B cell (primary cell): ENCODE results near the gene CDK5RAP1. TPM values are rescaled to one million over a fixed set of nuclear protein-coding genes. Genes with fewer than 3 reads are reported as not detected.
"Not testable (repeated sequence)": the region's sequence is repeated elsewhere in the genome, so short reads cannot be mapped to it uniquely, and the experiment has no call there.

Experiments
- ATAC-seq: fragments of 200-7000 bp; cut with Tn5 transposase; one replicate; pipeline ENCODE4 v1.10.0; 2021; ENCODE audit warnings: low read depth, mild to moderate bottlenecking, moderate number of reproducible peaks, moderate library complexity
- CTCF ChIA-PET: fragments of 350-600 bp; sonication (Branson Sonifier 250); formaldehyde crosslinking; loops from one replicate; lab custom pipeline; 2021; ENCODE audit warnings: antibody characterized with exemption, inconsistent platforms; lab: Charles Lee
- POLR2A ChIA-PET: fragments of 350-600 bp; sonication (Branson Sonifier 250); formaldehyde crosslinking; loops from one replicate; lab custom pipeline; 2021; ENCODE audit warnings: antibody characterized with exemption; lab: Charles Lee
- DNase-seq: peaks from one replicate; pipeline ENCODE4 v3.0.0; 2013
- H2AFZ ChIP-seq: 2 replicates; pipeline ENCODE4 v1.6.1; 2012; ENCODE audit warnings: mild to moderate bottlenecking, low read depth, low read length; ENCODE audit not compliant: insufficient read depth, poor library complexity, severe bottlenecking
- H3K27ac ChIP-seq, 2 donors: 1 replicate in 1 of 2; 2 replicates in 1 of 2; pipeline ENCODE4 v1.5.1; 2012 to 2013; ENCODE audit warnings: low read length in 2 of 2, mild to moderate bottlenecking in 2 of 2, moderate library complexity in 1 of 2
- H3K27me3 ChIP-seq, 4 experiments: fragments of 200-600 bp in 1 of 4; sonication (generic) in 1 of 4; replicated peaks in 1 of 4; 1 replicate in 2 of 4; 2 replicates in 2 of 4; pipeline versions ENCODE4 v1.6.1 to v1.7.0; 2013 to 2016; ENCODE audit warnings: low read length in 3 of 4, mild to moderate bottlenecking in 2 of 4, mixed read lengths in 1 of 4, moderate library complexity in 1 of 4; ENCODE audit not compliant: insufficient read depth in 4 of 4, control insufficient read depth in 3 of 4; ENCODE audit errors: control extremely low read depth in 1 of 4
- H3K36me3 ChIP-seq, 2 experiments: replicated peaks in 1 of 2; 1 replicate in 1 of 2; 2 replicates in 1 of 2; pipeline versions ENCODE4 v1.6.1 to v1.7.1; 2013; ENCODE audit warnings: low read length in 1 of 2; ENCODE audit not compliant: insufficient read depth in 2 of 2, control insufficient read depth in 1 of 2; ENCODE audit errors: control extremely low read depth in 1 of 2, extremely low read depth in 1 of 2
- H3K4me1 ChIP-seq, 2 donors: fragments of 200-600 bp in 1 of 2; sonication (generic) in 1 of 2; 1 replicate in 1 of 2; 2 replicates in 1 of 2; pipeline versions ENCODE4 v1.5.1 to v1.6.1; 2013 to 2017; ENCODE audit warnings: low read length in 2 of 2; ENCODE audit not compliant: control insufficient read depth in 2 of 2, insufficient read depth in 2 of 2
- H3K4me2 ChIP-seq: replicated peaks from 2 replicates; pipeline ENCODE3; 2012; ENCODE audit warnings: mild to moderate bottlenecking, low read depth, low read length; ENCODE audit not compliant: poor library complexity, severe bottlenecking
- H3K4me3 ChIP-seq, 5 experiments: fragments of 200-600 bp in 1 of 5; sonication (generic) in 1 of 5; 1 replicate in 3 of 5; 2 replicates in 2 of 5; pipeline versions ENCODE4 v1.5.1 to v1.7.0; 2011 to 2016; ENCODE audit warnings: low read length in 4 of 5, mild to moderate bottlenecking in 4 of 5, low read depth in 2 of 5, control low read depth in 1 of 5, moderate library complexity in 1 of 5; ENCODE audit not compliant: insufficient read depth in 1 of 5; ENCODE audit errors: control extremely low read depth in 1 of 5, extremely low read depth in 1 of 5
- H3K79me2 ChIP-seq: fragments of 200-600 bp; sonication (generic); one replicate; pipeline ENCODE4 v1.6.0; 2016; ENCODE audit warnings: low read length; ENCODE audit not compliant: control insufficient read depth, insufficient read depth
- H3K9ac ChIP-seq: fragments of 200-600 bp; sonication (generic); 2 replicates; pipeline ENCODE4 v1.6.1; 2017; ENCODE audit warnings: mild to moderate bottlenecking, low read length, moderate library complexity
- H3K9me3 ChIP-seq, 3 donors: one replicate each; pipeline versions ENCODE4 v1.6.1 to v1.7.1; 2013; ENCODE audit warnings: low read length in 2 of 3; ENCODE audit not compliant: control insufficient read depth in 2 of 3, insufficient read depth in 1 of 3; ENCODE audit errors: control extremely low read depth in 1 of 3
- H4K20me1 ChIP-seq: 2 replicates; pipeline ENCODE4 v1.6.0; 2012; ENCODE audit warnings: mild to moderate bottlenecking, low read length; ENCODE audit not compliant: insufficient read depth, control insufficient read depth, poor library complexity, severe bottlenecking
- H3K27ac Mint-ChIP-seq: one replicate; pipeline ENCODE4 v1.8.0; 2021; ENCODE audit warnings: mixed read lengths
- H3K27me3 Mint-ChIP-seq: one replicate; pipeline ENCODE4 v1.8.0; 2021; ENCODE audit warnings: mixed read lengths
- H3K4me1 Mint-ChIP-seq: one replicate; pipeline ENCODE4 v1.8.0; 2021; ENCODE audit warnings: mixed read lengths
- H3K4me3 Mint-ChIP-seq: one replicate; pipeline ENCODE4 v1.8.0; 2021; ENCODE audit warnings: mixed read lengths
- H3K9me3 Mint-ChIP-seq: one replicate; pipeline ENCODE4 v1.8.0; 2022; ENCODE audit warnings: mixed read lengths; ENCODE audit not compliant: insufficient read depth
- EZH2 ChIP-seq: IDR thresholded peaks from 2 replicates; pipeline ENCODE4 v1.6.1; 2012; ENCODE audit warnings: borderline replicate concordance, low read depth, mild to moderate bottlenecking, moderate library complexity, low read length; ENCODE audit not compliant: insufficient read depth, poor library complexity, severe bottlenecking
- WGBS: methylation state at CpG from one replicate; pipeline ENCODE4 v1.1.5; 2013; ENCODE audit warnings: missing lambda C conversion rate; ENCODE audit not compliant: insufficient coverage; 5-methylcytosine and 5-hydroxymethylcytosine counted together
- intact Hi-C: fragments of 100-400 bp; cut with micrococcal nuclease; formaldehyde crosslinking; loops from one replicate; pipeline ENCODE4 v1.10.0; 2022
- polyA plus RNA-seq: library from polyadenylated mRNA; depleted of rRNA; stranded (reverse); fragments of >200 nt; gene quantifications from 2 replicates; pipeline ENCODE4 v1.2.3, GENCODE V29; 2012
- total RNA-seq, 2 donors: library from RNA; stranded (reverse); fragments of 120-200 nt in 1 of 2; gene quantifications; 1 replicate in 1 of 2; 2 replicates in 1 of 2; pipeline versions ENCODE4 v1.2.3 to v1.2.4, GENCODE V29; 2013 to 2022
- TF ChIP-seq, protein P1 (sequence below): fragments of 200-600 bp; IDR thresholded peaks from one replicate; pipeline ENCODE4 v1.8.0; 2022; ENCODE audit warnings: antibody characterized with exemption, mild to moderate bottlenecking

The CDK5RAP1 gene
- total and polyA plus RNA-seq, 2 donors (not counting 1 experiment from before 2014, with no cell fraction given): 50.4 to 60.5 TPM

DNA sequence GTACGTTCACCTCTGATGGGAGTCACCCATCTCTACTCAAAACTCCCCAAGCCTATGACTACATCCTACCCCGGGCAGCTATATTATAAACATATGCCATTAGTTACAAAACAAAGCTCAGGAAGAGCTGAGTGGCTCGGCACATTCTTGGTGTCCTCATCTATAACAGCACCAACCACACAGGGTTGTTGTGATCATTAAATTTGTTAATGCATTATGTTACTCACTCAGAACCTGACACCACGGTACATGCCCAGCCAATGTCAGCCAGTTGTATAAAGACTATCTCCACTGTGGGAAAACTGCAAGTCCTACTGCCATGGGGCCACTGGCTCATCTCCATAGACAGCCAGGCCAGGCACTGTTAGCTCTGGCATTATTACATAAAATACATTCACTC, 7.7 kb downstream of the CDK5RAP1 start:
- peaks cover 27% of the 10 kb centered on the region for H3K79me2 ChIP-seq
- POLR2A ChIA-PET: no interaction called here
- no peaks in the 10 kb centered on the region for H3K9me3 ChIP-seq
- no peak overlapping the region for H3K27ac ChIP-seq
- H3K4me3 ChIP-seq: no peak overlapping the region
- no peak for ATAC-seq
- H3K27me3 ChIP-seq: no peaks in the 10 kb centered on the region
- CTCF ChIA-PET: interaction anchor here (0.7 to 3.9 kb wide), 8 partner anchors 15 to 1310 kb away, joined by 3 to 26 read pairs (median 6); no protein-coding TSS in a partner anchor
- 88% methylated on average over 1 of the region's 4 CpGs for WGBS
- DNase-seq: no peak
- H3K9ac ChIP-seq: no peak overlapping the region
- H4K20me1 ChIP-seq: peaks cover 26% of the 10 kb centered on the region
- no peak for TF ChIP-seq EZH2
- TF ChIP-seq, protein P1, sequence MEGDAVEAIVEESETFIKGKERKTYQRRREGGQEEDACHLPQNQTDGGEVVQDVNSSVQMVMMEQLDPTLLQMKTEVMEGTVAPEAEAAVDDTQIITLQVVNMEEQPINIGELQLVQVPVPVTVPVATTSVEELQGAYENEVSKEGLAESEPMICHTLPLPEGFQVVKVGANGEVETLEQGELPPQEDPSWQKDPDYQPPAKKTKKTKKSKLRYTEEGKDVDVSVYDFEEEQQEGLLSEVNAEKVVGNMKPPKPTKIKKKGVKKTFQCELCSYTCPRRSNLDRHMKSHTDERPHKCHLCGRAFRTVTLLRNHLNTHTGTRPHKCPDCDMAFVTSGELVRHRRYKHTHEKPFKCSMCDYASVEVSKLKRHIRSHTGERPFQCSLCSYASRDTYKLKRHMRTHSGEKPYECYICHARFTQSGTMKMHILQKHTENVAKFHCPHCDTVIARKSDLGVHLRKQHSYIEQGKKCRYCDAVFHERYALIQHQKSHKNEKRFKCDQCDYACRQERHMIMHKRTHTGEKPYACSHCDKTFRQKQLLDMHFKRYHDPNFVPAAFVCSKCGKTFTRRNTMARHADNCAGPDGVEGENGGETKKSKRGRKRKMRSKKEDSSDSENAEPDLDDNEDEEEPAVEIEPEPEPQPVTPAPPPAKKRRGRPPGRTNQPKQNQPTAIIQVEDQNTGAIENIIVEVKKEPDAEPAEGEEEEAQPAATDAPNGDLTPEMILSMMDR: no peak
- peaks cover 24% of the 10 kb centered on the region for H3K4me1 Mint-ChIP-seq
- H3K9me3 Mint-ChIP-seq: no peaks in the 10 kb centered on the region
- no peaks in the 10 kb centered on the region for H3K4me1 ChIP-seq
- no peak overlapping the region for H3K4me3 Mint-ChIP-seq
- no peak overlapping the region for H2AFZ ChIP-seq
- peaks cover 2 to 56% of the 10 kb centered on the region in 2 experiments for H3K36me3 ChIP-seq
- H3K4me2 ChIP-seq: no peak overlapping the region
- no peak overlapping the region for H3K27ac Mint-ChIP-seq
- no peaks in the 10 kb centered on the region for H3K27me3 Mint-ChIP-seq
- intact Hi-C loops: loop anchor here (1.0 to 5.0 kb wide), 2 partner anchors 50 to 259 kb away; partner anchors contain the start of gene SNTA1

DNA sequence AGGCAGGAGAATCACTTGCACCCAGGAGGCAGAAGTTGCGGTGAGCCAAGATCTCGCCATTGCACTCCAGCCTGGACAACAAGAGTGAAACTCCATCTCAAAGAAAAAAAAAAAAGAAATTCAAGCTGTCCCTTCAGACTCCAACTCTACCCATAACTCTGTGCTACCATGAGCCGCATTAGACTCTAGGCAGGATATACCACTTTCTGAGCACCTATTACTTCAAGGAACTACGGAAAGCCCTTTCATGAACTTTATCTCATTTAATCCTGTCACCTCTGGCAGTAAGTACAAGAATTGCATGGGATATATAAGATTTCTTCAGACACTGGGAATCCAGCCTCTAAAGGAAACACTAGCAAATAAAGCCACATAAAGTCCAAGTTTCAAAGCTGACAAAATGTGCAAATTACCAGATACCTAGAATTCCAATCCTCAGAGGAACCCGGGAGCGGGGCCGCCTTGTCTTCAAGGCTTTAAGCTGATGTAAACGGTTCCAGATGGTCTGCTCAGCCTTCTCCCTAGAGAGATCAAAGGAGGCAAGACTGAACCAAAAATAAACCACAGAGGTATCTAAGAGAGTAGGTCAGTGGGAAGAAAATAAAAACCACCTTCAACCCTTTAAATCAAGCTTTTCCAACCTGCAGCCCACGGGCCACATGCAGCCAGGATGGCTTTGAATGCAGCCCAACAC, 9.4 kb downstream of the CDK5RAP1 start:
- Mint-ChIP-seq H3K4me1 (peaks cover 18% of the 10 kb centered on the region), H3K27ac (no peak overlapping the region), H3K9me3 (no peaks in the 10 kb centered on the region), H3K4me3 (no peak overlapping the region), H3K27me3 (no peaks in the 10 kb centered on the region)
- H3K9ac ChIP-seq: no peak overlapping the region
- H3K27ac ChIP-seq: no peak overlapping the region
- no peak overlapping the region for H3K4me3 ChIP-seq
- no peak for DNase-seq
- peaks cover 11% of the 10 kb centered on the region for H4K20me1 ChIP-seq
- H3K9me3 ChIP-seq: no peaks in the 10 kb centered on the region
- CTCF ChIA-PET: interaction anchor here (0.6 to 1.6 kb wide), 2 partner anchors 79 to 276 kb away, joined by 3 to 4 read pairs; no protein-coding TSS in a partner anchor
- H2AFZ ChIP-seq: no peak overlapping the region
- WGBS: 100% methylated on average over 1 of the region's 9 CpGs
- POLR2A ChIA-PET: no interaction called here
- H3K79me2 ChIP-seq: peaks cover 11% of the 10 kb centered on the region
- ATAC-seq: no peak
- no peak overlapping the region for H3K4me2 ChIP-seq
- no peaks in the 10 kb centered on the region for H3K27me3 ChIP-seq
- no peaks in the 10 kb centered on the region for H3K4me1 ChIP-seq
- H3K36me3 ChIP-seq: peaks cover 0 to 62% of the 10 kb centered on the region in 2 experiments
- intact Hi-C loops: loop anchor here (5.0 kb wide), 1 partner anchor 260 kb away; no protein-coding TSS in a partner anchor
- TF ChIP-seq, protein P1: no peak
- no peak for TF ChIP-seq EZH2

DNA sequence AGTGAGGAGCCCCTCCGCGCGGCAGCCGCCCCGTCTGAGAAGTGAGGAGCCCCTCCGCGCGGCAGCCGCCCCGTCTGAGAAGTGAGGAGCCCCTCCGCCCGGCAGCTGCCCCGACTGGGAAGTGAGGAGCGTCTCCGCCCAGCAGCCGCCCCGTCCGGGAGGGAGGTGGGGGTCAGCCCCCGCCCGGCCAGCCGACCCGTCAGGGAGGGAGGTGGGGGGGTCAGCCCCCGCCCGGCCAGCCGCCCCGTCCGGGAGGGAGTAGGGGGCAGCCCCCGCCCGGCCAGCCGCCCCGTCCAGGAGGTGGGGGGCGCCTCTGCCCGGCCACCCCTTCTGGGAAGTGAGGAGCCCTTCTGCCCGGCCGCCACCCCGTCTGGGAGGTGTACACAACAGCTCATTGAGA, 12.0 kb downstream of the CDK5RAP1 start:
- H3K79me2 ChIP-seq, H3K27ac ChIP-seq, H3K9ac ChIP-seq, DNase-seq, ATAC-seq, H3K4me1 Mint-ChIP-seq, H3K4me2 ChIP-seq, H3K4me3 Mint-ChIP-seq, H3K27me3 ChIP-seq, H2AFZ ChIP-seq, H3K27ac Mint-ChIP-seq, H3K4me1 ChIP-seq, H3K27me3 Mint-ChIP-seq, intact Hi-C loops, CTCF ChIA-PET, H3K9me3 ChIP-seq, POLR2A ChIA-PET, H3K4me3 ChIP-seq, H3K9me3 Mint-ChIP-seq, H4K20me1 ChIP-seq: not testable (repeated sequence)
- H3K36me3 ChIP-seq: peaks cover 3 to 66% of the 10 kb centered on the region in 2 experiments
- WGBS: over 99% methylated on average over 30 of the region's 36 CpGs
